T-cell (primary cell): Measurements from ENCODE around the gene CAMSAP3. TPM values are rescaled to one million over a fixed set of nuclear protein-coding genes. Genes with fewer than 3 reads are reported as not detected.

Source experiments
- ATAC-seq, 4 experiments: fragments of 200-7000 bp in 3 of 4; fragments of 150-1000 bp in 1 of 4; cut with Tn5 transposase; replicated peaks in 1 of 4; 1 replicate in 3 of 4; 2 replicates in 1 of 4; pipeline ENCODE4 v1.10.0; 2021; ENCODE audit warnings: moderate library complexity in 3 of 4, mild to moderate bottlenecking in 2 of 4, moderate number of reproducible peaks in 1 of 4
- CTCF ChIA-PET, 2 donors: fragments of 300-600 bp; sonication (Branson Sonifier 250); formaldehyde crosslinking; loops; one replicate each; lab custom pipeline; 2022; ENCODE audit warnings: antibody characterized with exemption in 2 of 2; lab: Charles Lee
- POLR2A ChIA-PET, 2 donors: fragments of 300-600 bp; sonication (Branson Sonifier 250); formaldehyde crosslinking; loops; one replicate each; lab custom pipeline; 2022; ENCODE audit warnings: antibody characterized with exemption in 2 of 2; lab: Charles Lee
- DNase-seq, 35 experiments: peaks; one replicate each; pipeline versions ENCODE4 v3.0.0 to v3.0.0-alpha.2; 2013 to 2023
- H3K27ac ChIP-seq: one replicate; pipeline ENCODE4 v1.5.1; 2013; ENCODE audit warnings: low read length
- H3K27me3 ChIP-seq, 2 experiments: replicated peaks in 1 of 2; 1 replicate in 1 of 2; 2 replicates in 1 of 2; pipeline versions ENCODE4 v1.6.1 to v1.7.0; 2013; ENCODE audit warnings: low read length in 1 of 2, mixed read lengths in 1 of 2; ENCODE audit not compliant: control insufficient read depth in 2 of 2, insufficient read depth in 2 of 2; ENCODE audit errors: extremely low read depth in 1 of 2
- H3K36me3 ChIP-seq, 2 donors: 1 replicate in 1 of 2; 2 replicates in 1 of 2; pipeline versions ENCODE4 v1.6.1 to v1.7.0; 2013; ENCODE audit warnings: low read length in 1 of 2; ENCODE audit not compliant: control insufficient read depth in 2 of 2, insufficient read depth in 1 of 2; ENCODE audit errors: extremely low read depth in 1 of 2
- H3K4me1 ChIP-seq, 2 experiments: 1 replicate in 1 of 2; 2 replicates in 1 of 2; pipeline versions ENCODE4 v1.6.1 to v1.7.0; 2013; ENCODE audit warnings: low read length in 2 of 2, mixed read lengths in 1 of 2; ENCODE audit not compliant: insufficient read depth in 2 of 2, control insufficient read depth in 1 of 2; ENCODE audit errors: extremely low read depth in 1 of 2
- H3K4me3 ChIP-seq, 2 donors: 1 replicate in 1 of 2; 2 replicates in 1 of 2; pipeline versions ENCODE4 v1.5.1 to v1.7.0; 2013; ENCODE audit warnings: mild to moderate bottlenecking in 2 of 2, low read length in 1 of 2, moderate library complexity in 1 of 2; ENCODE audit not compliant: control insufficient read depth in 1 of 2; ENCODE audit errors: extremely low read depth in 1 of 2
- H3K9me3 ChIP-seq: 2 replicates; pipeline ENCODE4 v1.7.0; 2013
- H3K27ac Mint-ChIP-seq, 2 donors: one replicate each; pipeline ENCODE4 v1.8.0; 2020 to 2021; ENCODE audit warnings: mild to moderate bottlenecking in 2 of 2, mixed read lengths in 2 of 2
- H3K27me3 Mint-ChIP-seq, 2 donors: one replicate each; pipeline ENCODE4 v1.8.0; 2021 to 2022; ENCODE audit warnings: mixed read lengths in 2 of 2
- H3K36me3 Mint-ChIP-seq: one replicate; pipeline ENCODE4 v1.8.0; 2021; ENCODE audit warnings: mixed read lengths
- H3K4me1 Mint-ChIP-seq, 3 donors: one replicate each; pipeline ENCODE4 v1.8.0; 2020 to 2022; ENCODE audit warnings: mixed read lengths in 3 of 3, mild to moderate bottlenecking in 1 of 3
- H3K4me3 Mint-ChIP-seq, 3 donors: one replicate each; pipeline ENCODE4 v1.8.0; 2020 to 2022; ENCODE audit warnings: mild to moderate bottlenecking in 3 of 3, mixed read lengths in 3 of 3, moderate library complexity in 3 of 3
- H3K9me3 Mint-ChIP-seq, 3 donors: one replicate each; pipeline ENCODE4 v1.8.0; 2020 to 2022; ENCODE audit warnings: mixed read lengths in 3 of 3
- WGBS: methylation state at CpG from one replicate; pipeline ENCODE4 v1.1.5; 2013; ENCODE audit warnings: missing lambda C conversion rate; ENCODE audit not compliant: insufficient coverage; 5-methylcytosine and 5-hydroxymethylcytosine counted together
- total RNA-seq, 35 experiments: library from RNA in 6 of 35; stranded (reverse) in 6 of 35; fragments of 120-200 nt in 1 of 35; gene quantifications; one replicate each; pipeline versions ENCODE4 v1.2.1 to v1.2.4 and lab custom pipeline; 2013 to 2026

Gene CAMSAP3
- total RNA-seq, 5 donors from 2014 or later (not counting 1 experiment from before 2014, with no cell fraction given) = 0.47 to 1.3 (median 0.51) TPM

- no peak for DNase-seq
- Histone ChIP-seq H3K4me3 (no peak overlapping the region), H3K27ac (no peak overlapping the region), H3K36me3 (peaks cover 11 to 30% of the 10 kb centered on the region in 2 donors), H3K27me3 (peaks cover 0 to 7% of the 10 kb centered on the region in 2 experiments), H3K9me3 (no peaks in the 10 kb centered on the region), H3K4me1 (no peaks in the 10 kb centered on the region)
- ATAC-seq = no peak
- H3K27me3 Mint-ChIP-seq = no peaks in the 10 kb centered on the region
- ChIA-PET CTCF (no interaction called here), POLR2A (no interaction called here)
- WGBS = 82% methylated on average over 8 of the region's 8 CpGs
- no peaks in the 10 kb centered on the region for H3K4me1 Mint-ChIP-seq
- H3K36me3 Mint-ChIP-seq = peaks cover 5% of the 10 kb centered on the region
- H3K9me3 Mint-ChIP-seq = no peaks in the 10 kb centered on the region
- no peak overlapping the region for H3K27ac Mint-ChIP-seq
- no peak overlapping the region for H3K4me3 Mint-ChIP-seq
These were observed 50.7 kb downstream of the CAMSAP3 start for GRCh38 chr19:7646426-7646700.

DNA sequence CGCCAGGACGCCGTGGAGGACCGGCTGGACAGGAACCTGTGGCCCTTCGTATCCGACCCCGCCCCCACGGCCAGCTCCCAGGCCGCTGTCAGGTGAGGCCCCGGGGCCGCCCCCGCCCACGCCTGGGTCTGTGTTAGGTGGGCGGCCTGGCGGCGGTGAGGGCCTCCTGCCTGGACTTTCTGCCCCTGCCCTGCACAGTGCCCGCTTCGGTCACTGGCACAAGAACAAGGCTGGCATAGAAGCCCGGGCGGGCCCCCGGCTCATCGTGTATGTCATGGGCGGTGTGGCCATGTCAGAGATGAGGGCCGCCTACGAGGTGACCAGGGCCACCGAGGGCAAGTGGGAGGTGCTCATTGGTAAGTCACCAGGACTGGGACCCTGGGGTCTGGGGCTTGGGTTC is 51.5 kb downstream of the CAMSAP3 start:
- no peaks in the 10 kb centered on the region for H3K9me3 ChIP-seq
- 95% methylated on average over 19 of the region's 26 CpGs for WGBS
- H3K27ac ChIP-seq = no peak overlapping the region
- peaks cover 0 to 6% of the 10 kb centered on the region in 2 experiments for H3K4me1 ChIP-seq
- Mint-ChIP-seq H3K4me3 (no peak overlapping the region), H3K9me3 (no peaks in the 10 kb centered on the region), H3K27me3 (no peaks in the 10 kb centered on the region), H3K4me1 (peaks cover 3 to 5% (median 3%) of the 10 kb centered on the region in 3 donors), H3K36me3 (peaks cover 5% of the 10 kb centered on the region), H3K27ac (no peak overlapping the region)
- DNase-seq = peak in 1 of 35 experiments; percentile 0
- peaks cover 11 to 26% of the 10 kb centered on the region in 2 donors for H3K36me3 ChIP-seq
- ChIA-PET POLR2A (no interaction called here), CTCF (no interaction called here)
- peaks cover 0 to 8% of the 10 kb centered on the region in 2 experiments for H3K27me3 ChIP-seq
- ATAC-seq = no peak
- no peak overlapping the region for H3K4me3 ChIP-seq

DNA sequence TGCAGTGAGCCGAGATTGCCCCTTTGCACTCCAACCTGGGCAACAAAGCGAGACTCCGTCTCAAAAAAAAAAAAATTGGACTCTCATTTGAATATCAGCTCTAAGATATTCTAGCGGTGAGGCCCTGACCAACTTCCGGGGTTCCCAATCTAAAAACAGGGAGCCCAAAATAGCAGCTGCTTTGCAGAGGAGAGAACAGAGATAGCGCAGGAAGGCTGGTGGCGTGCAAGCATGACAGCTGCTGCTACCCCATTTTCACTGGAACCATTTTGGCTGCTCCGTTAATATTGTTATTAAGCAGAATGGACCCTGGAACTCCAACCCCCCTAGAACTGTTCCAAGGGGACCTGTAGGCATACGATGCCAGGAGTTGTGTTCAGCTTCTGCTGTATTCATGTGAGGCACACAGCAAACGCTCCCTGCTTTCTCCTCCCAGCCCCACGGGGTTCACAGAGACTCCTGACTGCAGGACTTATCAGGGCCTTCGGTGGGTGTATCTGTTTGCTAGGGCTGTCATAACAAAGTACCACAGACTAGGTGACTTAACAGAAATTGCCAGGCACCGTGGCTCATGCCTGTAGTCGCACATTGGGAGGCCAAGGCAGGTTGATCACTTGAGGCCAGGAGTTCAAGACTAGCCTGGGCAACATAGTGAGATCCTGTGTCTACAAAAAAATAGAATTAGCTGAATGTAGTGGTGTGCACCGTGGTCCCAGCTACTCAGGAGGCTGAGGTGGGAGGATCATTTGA is 52.8 kb downstream of the CAMSAP3 start:
- H3K4me3 Mint-ChIP-seq = no peak overlapping the region
- POLR2A ChIA-PET = interaction anchor here (0.6 to 0.9 kb wide), 3 partner anchors 59 to 188 kb away, joined by 3 to 6 read pairs (median 3); no protein-coding TSS in a partner anchor
- no peak overlapping the region for H3K27ac Mint-ChIP-seq
- Histone ChIP-seq H3K9me3 (no peaks in the 10 kb centered on the region), H3K27ac (no peak overlapping the region), H3K27me3 (peaks cover 0 to 7% of the 10 kb centered on the region in 2 experiments), H3K4me1 (peaks cover 0 to 13% of the 10 kb centered on the region in 2 experiments), H3K4me3 (no peak overlapping the region), H3K36me3 (peaks cover 11 to 23% of the 10 kb centered on the region in 2 donors)
- WGBS = 91% methylated on average over 10 of the region's 15 CpGs
- peaks cover 5% of the 10 kb centered on the region for H3K36me3 Mint-ChIP-seq
- DNase-seq = no peak
- no peaks in the 10 kb centered on the region for H3K27me3 Mint-ChIP-seq
- H3K9me3 Mint-ChIP-seq = no peaks in the 10 kb centered on the region
- H3K4me1 Mint-ChIP-seq = peaks cover 10 to 13% (median 10%) of the 10 kb centered on the region in 3 donors
- CTCF ChIA-PET = interaction anchor here (0.6 to 1.4 kb wide), 2 partner anchors 12 to 32 kb away, joined by 3 to 4 read pairs; partner anchors contain the start of gene TRAPPC5 (in 1 of the 2)
- ATAC-seq = no peak

DNA sequence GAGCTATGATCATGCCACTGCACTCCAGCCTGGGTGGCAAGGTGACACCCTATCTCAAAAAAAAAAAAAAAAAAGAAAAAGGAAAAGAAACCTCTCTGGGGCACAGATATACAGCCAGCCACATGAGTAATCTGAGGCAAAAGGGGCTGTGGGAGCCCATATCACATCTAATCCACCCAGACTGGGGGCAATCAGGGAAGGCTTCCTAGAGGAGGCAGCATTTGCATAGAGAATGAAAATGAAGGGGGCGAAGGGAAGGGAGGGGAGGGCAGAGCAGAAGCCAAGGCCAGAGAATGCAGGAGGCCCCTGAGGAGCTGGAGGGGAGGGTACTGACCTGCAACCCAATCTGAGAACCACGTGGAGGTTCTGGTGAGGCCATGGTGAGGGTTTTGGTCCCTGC is 54.5 kb downstream of the CAMSAP3 start:
- Mint-ChIP-seq H3K27ac (no peak overlapping the region), H3K4me1 (peaks cover 10 to 13% (median 10%) of the 10 kb centered on the region in 3 donors), H3K9me3 (no peaks in the 10 kb centered on the region), H3K27me3 (no peaks in the 10 kb centered on the region), H3K4me3 (no peak overlapping the region), H3K36me3 (peaks cover 5% of the 10 kb centered on the region)
- Histone ChIP-seq H3K36me3 (peaks cover 8 to 13% of the 10 kb centered on the region in 2 donors), H3K9me3 (no peaks in the 10 kb centered on the region), H3K4me1 (peaks cover 0 to 13% of the 10 kb centered on the region in 2 experiments), H3K4me3 (no peak overlapping the region), H3K27ac (no peak overlapping the region), H3K27me3 (peaks cover 0 to 6% of the 10 kb centered on the region in 2 experiments)
- 72% methylated on average over 2 of the region's 2 CpGs for WGBS
- DNase-seq (no peak), ATAC-seq (no peak)
- ChIA-PET CTCF (interaction anchor here (0.5 to 0.7 kb wide), 3 partner anchors 34 to 364 kb away, joined by 3 to 7 read pairs (median 6); no protein-coding TSS in a partner anchor), POLR2A (interaction anchor here in 1 of 2 donors (0.6 kb wide), 1 partner anchor 31 kb away, joined by 5 read pairs; the partner anchor contains the start of gene TRAPPC5)

GRCh38 chr19:7652061-7652641 is 56.5 kb downstream of the CAMSAP3 start:
- no peaks in the 10 kb centered on the region for H3K9me3 ChIP-seq
- WGBS = 1% methylated on average over 18 of the region's 28 CpGs

GRCh38 chr19:7654401-7654800 is 58.7 kb downstream of the CAMSAP3 start:
- Mint-ChIP-seq H3K9me3 (no peaks in the 10 kb centered on the region), H3K4me3 (no peak overlapping the region), H3K4me1 (peaks cover 22 to 26% (median 24%) of the 10 kb centered on the region in 3 donors), H3K36me3 (no peaks in the 10 kb centered on the region), H3K27ac (no peak overlapping the region), H3K27me3 (no peaks in the 10 kb centered on the region)
- DNase-seq = no peak
- Histone ChIP-seq H3K4me3 (no peak overlapping the region), H3K27me3 (peaks cover 0 to 6% of the 10 kb centered on the region in 2 experiments), H3K36me3 (no peaks in the 10 kb centered on the region), H3K27ac (no peak overlapping the region), H3K9me3 (no peaks in the 10 kb centered on the region), H3K4me1 (peaks cover 3 to 34% of the 10 kb centered on the region in 2 experiments)
- CTCF ChIA-PET = interaction anchor here in 1 of 2 donors (0.8 to 0.9 kb wide), 2 partner anchors 27 to 86 kb away, joined by 3 read pairs; partner anchors contain the start of gene TRAPPC5
- POLR2A ChIA-PET = no interaction called here
- WGBS = 93% methylated on average over 3 of the region's 8 CpGs
- ATAC-seq = no peak

More at GRCh38 chr19:7652061-7652641, 56.5 kb downstream of the CAMSAP3 start:
- peak overlapping the region; percentile 39 to 49 for H3K4me3 ChIP-seq
- H3K27ac Mint-ChIP-seq = peak overlapping the region; percentile 61 to 81
- no peaks in the 10 kb centered on the region for H3K36me3 Mint-ChIP-seq
- CTCF ChIA-PET = interaction anchor here (0.6 to 1.6 kb wide), 4 partner anchors 17 to 1671 kb away, joined by 3 to 8 read pairs (median 3); partner anchors contain the start of genes PET100 (in 1 of the 2) and XAB2 (in 1 of the 2)
- H3K27ac ChIP-seq = peak overlapping the region; percentile 67
- peaks cover 10 to 15% (median 11%) of the 10 kb centered on the region in 3 donors for H3K4me1 Mint-ChIP-seq
- peak overlapping the region; percentile 66 to 74 (median 72) for H3K4me3 Mint-ChIP-seq
- peak; percentile 83 to 92 (median 88) for ATAC-seq
- no peaks in the 10 kb centered on the region for H3K9me3 Mint-ChIP-seq
- peak; percentile 73 to 94 (median 85) for DNase-seq
- POLR2A ChIA-PET = interaction anchor here in 1 of 2 donors (0.6 kb wide), 2 partner anchors 20 to 147 kb away, joined by 3 to 5 read pairs; no protein-coding TSS in a partner anchor
- no peaks in the 10 kb centered on the region for H3K27me3 Mint-ChIP-seq
- peaks cover 0 to 6% of the 10 kb centered on the region in 2 experiments for H3K27me3 ChIP-seq
- peaks cover 0 to 16% of the 10 kb centered on the region in 2 experiments for H3K4me1 ChIP-seq
- H3K36me3 ChIP-seq = peaks cover 4% of the 10 kb centered on the region in 2 donors
